B cell (primary cell): ENCODE results near the gene DYNLT2. TPM values are rescaled to one million over a fixed set of nuclear protein-coding genes. Genes with fewer than 3 reads are reported as not detected.

Experiments
- ATAC-seq: fragments of 200-7000 bp; cut with Tn5 transposase; one replicate; pipeline ENCODE4 v1.10.0; 2021; ENCODE audit warnings: low read depth, mild to moderate bottlenecking, moderate number of reproducible peaks, moderate library complexity
- CTCF ChIA-PET: fragments of 350-600 bp; sonication (Branson Sonifier 250); formaldehyde crosslinking; loops from one replicate; lab custom pipeline; 2021; ENCODE audit warnings: antibody characterized with exemption, inconsistent platforms; lab: Charles Lee
- POLR2A ChIA-PET: fragments of 350-600 bp; sonication (Branson Sonifier 250); formaldehyde crosslinking; loops from one replicate; lab custom pipeline; 2021; ENCODE audit warnings: antibody characterized with exemption; lab: Charles Lee
- DNase-seq: peaks from one replicate; pipeline ENCODE4 v3.0.0; 2013
- H2AFZ ChIP-seq: 2 replicates; pipeline ENCODE4 v1.6.1; 2012; ENCODE audit warnings: mild to moderate bottlenecking, low read depth, low read length; ENCODE audit not compliant: insufficient read depth, poor library complexity, severe bottlenecking
- H3K27ac ChIP-seq, 2 donors: 1 replicate in 1 of 2; 2 replicates in 1 of 2; pipeline ENCODE4 v1.5.1; 2012 to 2013; ENCODE audit warnings: low read length in 2 of 2, mild to moderate bottlenecking in 2 of 2, moderate library complexity in 1 of 2
- H3K27me3 ChIP-seq, 4 experiments: fragments of 200-600 bp in 1 of 4; sonication (generic) in 1 of 4; replicated peaks in 1 of 4; 1 replicate in 2 of 4; 2 replicates in 2 of 4; pipeline versions ENCODE4 v1.6.1 to v1.7.0; 2013 to 2016; ENCODE audit warnings: low read length in 3 of 4, mild to moderate bottlenecking in 2 of 4, mixed read lengths in 1 of 4, moderate library complexity in 1 of 4; ENCODE audit not compliant: insufficient read depth in 4 of 4, control insufficient read depth in 3 of 4; ENCODE audit errors: control extremely low read depth in 1 of 4
- H3K36me3 ChIP-seq, 2 experiments: replicated peaks in 1 of 2; 1 replicate in 1 of 2; 2 replicates in 1 of 2; pipeline versions ENCODE4 v1.6.1 to v1.7.1; 2013; ENCODE audit warnings: low read length in 1 of 2; ENCODE audit not compliant: insufficient read depth in 2 of 2, control insufficient read depth in 1 of 2; ENCODE audit errors: control extremely low read depth in 1 of 2, extremely low read depth in 1 of 2
- H3K4me1 ChIP-seq, 2 donors: fragments of 200-600 bp in 1 of 2; sonication (generic) in 1 of 2; 1 replicate in 1 of 2; 2 replicates in 1 of 2; pipeline versions ENCODE4 v1.5.1 to v1.6.1; 2013 to 2017; ENCODE audit warnings: low read length in 2 of 2; ENCODE audit not compliant: control insufficient read depth in 2 of 2, insufficient read depth in 2 of 2
- H3K4me2 ChIP-seq: replicated peaks from 2 replicates; pipeline ENCODE3; 2012; ENCODE audit warnings: mild to moderate bottlenecking, low read depth, low read length; ENCODE audit not compliant: poor library complexity, severe bottlenecking
- H3K4me3 ChIP-seq, 5 experiments: fragments of 200-600 bp in 1 of 5; sonication (generic) in 1 of 5; 1 replicate in 3 of 5; 2 replicates in 2 of 5; pipeline versions ENCODE4 v1.5.1 to v1.7.0; 2011 to 2016; ENCODE audit warnings: low read length in 4 of 5, mild to moderate bottlenecking in 4 of 5, low read depth in 2 of 5, control low read depth in 1 of 5, moderate library complexity in 1 of 5; ENCODE audit not compliant: insufficient read depth in 1 of 5; ENCODE audit errors: control extremely low read depth in 1 of 5, extremely low read depth in 1 of 5
- H3K79me2 ChIP-seq: fragments of 200-600 bp; sonication (generic); one replicate; pipeline ENCODE4 v1.6.0; 2016; ENCODE audit warnings: low read length; ENCODE audit not compliant: control insufficient read depth, insufficient read depth
- H3K9ac ChIP-seq: fragments of 200-600 bp; sonication (generic); 2 replicates; pipeline ENCODE4 v1.6.1; 2017; ENCODE audit warnings: mild to moderate bottlenecking, low read length, moderate library complexity
- H3K9me3 ChIP-seq, 3 donors: one replicate each; pipeline versions ENCODE4 v1.6.1 to v1.7.1; 2013; ENCODE audit warnings: low read length in 2 of 3; ENCODE audit not compliant: control insufficient read depth in 2 of 3, insufficient read depth in 1 of 3; ENCODE audit errors: control extremely low read depth in 1 of 3
- H4K20me1 ChIP-seq: 2 replicates; pipeline ENCODE4 v1.6.0; 2012; ENCODE audit warnings: mild to moderate bottlenecking, low read length; ENCODE audit not compliant: insufficient read depth, control insufficient read depth, poor library complexity, severe bottlenecking
- H3K27ac Mint-ChIP-seq: one replicate; pipeline ENCODE4 v1.8.0; 2021; ENCODE audit warnings: mixed read lengths
- H3K27me3 Mint-ChIP-seq: one replicate; pipeline ENCODE4 v1.8.0; 2021; ENCODE audit warnings: mixed read lengths
- H3K4me1 Mint-ChIP-seq: one replicate; pipeline ENCODE4 v1.8.0; 2021; ENCODE audit warnings: mixed read lengths
- H3K4me3 Mint-ChIP-seq: one replicate; pipeline ENCODE4 v1.8.0; 2021; ENCODE audit warnings: mixed read lengths
- H3K9me3 Mint-ChIP-seq: one replicate; pipeline ENCODE4 v1.8.0; 2022; ENCODE audit warnings: mixed read lengths; ENCODE audit not compliant: insufficient read depth
- CTCF ChIP-seq: fragments of 200-600 bp; IDR thresholded peaks from one replicate; pipeline ENCODE4 v1.8.0; 2022; ENCODE audit warnings: antibody characterized with exemption, mild to moderate bottlenecking
- EZH2 ChIP-seq: IDR thresholded peaks from 2 replicates; pipeline ENCODE4 v1.6.1; 2012; ENCODE audit warnings: borderline replicate concordance, low read depth, mild to moderate bottlenecking, moderate library complexity, low read length; ENCODE audit not compliant: insufficient read depth, poor library complexity, severe bottlenecking
- WGBS: methylation state at CpG from one replicate; pipeline ENCODE4 v1.1.5; 2013; ENCODE audit warnings: missing lambda C conversion rate; ENCODE audit not compliant: insufficient coverage; 5-methylcytosine and 5-hydroxymethylcytosine counted together
- intact Hi-C: fragments of 100-400 bp; cut with micrococcal nuclease; formaldehyde crosslinking; loops from one replicate; pipeline ENCODE4 v1.10.0; 2022
- polyA plus RNA-seq: library from polyadenylated mRNA; depleted of rRNA; stranded (reverse); fragments of >200 nt; gene quantifications from 2 replicates; pipeline ENCODE4 v1.2.3, GENCODE V29; 2012
- total RNA-seq, 2 donors: library from RNA; stranded (reverse); fragments of 120-200 nt in 1 of 2; gene quantifications; 1 replicate in 1 of 2; 2 replicates in 1 of 2; pipeline versions ENCODE4 v1.2.3 to v1.2.4, GENCODE V29; 2013 to 2022

Gene DYNLT2
- total and polyA plus RNA-seq, 2 donors (not counting 1 experiment from before 2014, with no cell fraction given), result 2.4 to 7.2 TPM

- ChIA-PET CTCF (interaction anchor here (2.9 kb wide), 1 partner anchor 722 kb away, joined by 10 read pairs; no protein-coding TSS in a partner anchor), POLR2A (no interaction called here)
- Histone ChIP-seq H3K79me2 (no peaks in the 10 kb centered on the region), H2AFZ (no peak overlapping the region), H3K27ac (no peak overlapping the region), H3K36me3 (no peaks in the 10 kb centered on the region), H3K4me2 (no peak overlapping the region), H3K9me3 (no peaks in the 10 kb centered on the region), H3K4me1 (peaks cover 5 to 8% of the 10 kb centered on the region in 2 donors), H3K27me3 (peaks cover 0 to 25% (median 8%) of the 10 kb centered on the region in 4 experiments), H4K20me1 (no peaks in the 10 kb centered on the region), H3K9ac (no peak overlapping the region), H3K4me3 (no peak overlapping the region)
- Mint-ChIP-seq H3K27ac (no peak overlapping the region), H3K27me3 (peaks cover 64% of the 10 kb centered on the region), H3K4me3 (no peak overlapping the region), H3K4me1 (peaks cover 7% of the 10 kb centered on the region), H3K9me3 (no peaks in the 10 kb centered on the region)
- ATAC-seq (no peak), DNase-seq (no peak)
- intact Hi-C loops, result loop anchor here (10.0 kb wide), 1 partner anchor 150 kb away; no protein-coding TSS in a partner anchor
- TF ChIP-seq EZH2, result no peak
- no peak for TF ChIP-seq CTCF
- WGBS, result 100% methylated on average over 1 of the region's 2 CpGs
Measured at GRCh38 chr6:169795196-169795595, 43.8 kb upstream of the DYNLT2 start.

- H3K27ac Mint-ChIP-seq, result no peak overlapping the region
Measured at GRCh38 chr6:169794317-169795055, 43.1 kb upstream of the DYNLT2 start.

More at GRCh38 chr6:169794317-169795055, 43.1 kb upstream of the DYNLT2 start:
- Histone ChIP-seq H3K4me2 (no peak overlapping the region), H3K9me3 (no peaks in the 10 kb centered on the region), H3K36me3 (no peaks in the 10 kb centered on the region), H3K27me3 (peaks cover 0 to 32% (median 10%) of the 10 kb centered on the region in 4 experiments), H3K27ac (no peak overlapping the region), H4K20me1 (no peaks in the 10 kb centered on the region), H3K79me2 (no peaks in the 10 kb centered on the region), H2AFZ (no peak overlapping the region), H3K4me1 (peaks cover 9 to 15% of the 10 kb centered on the region in 2 donors), H3K9ac (no peak overlapping the region), H3K4me3 (no peak overlapping the region)
- POLR2A ChIA-PET, result no interaction called here
- TF ChIP-seq EZH2 (no peak), CTCF (no peak)
- Mint-ChIP-seq H3K27me3 (peaks cover 65% of the 10 kb centered on the region), H3K4me3 (no peak overlapping the region), H3K9me3 (no peaks in the 10 kb centered on the region), H3K4me1 (peaks cover 14% of the 10 kb centered on the region)
- DNase-seq (no peak), ATAC-seq (no peak)
- CTCF ChIA-PET, result interaction anchor here (1.1 to 2.9 kb wide), 2 partner anchors 11 to 723 kb away, joined by 3 to 10 read pairs; no protein-coding TSS in a partner anchor
- WGBS, result 94% methylated on average over 13 of the region's 13 CpGs
- intact Hi-C loops, result loop anchor here (5.0 to 10.0 kb wide), 2 partner anchors 150 to 498 kb away; partner anchors contain the start of gene DLL1
